ACC112 (cell line): Measurements from ENCODE around the gene FARS2.

ENCODE experiments used
- H2AFZ ChIP-seq: fragments of 200-600 bp; sonication (generic); one replicate; pipeline ENCODE4 v1.6.0; 2017; ENCODE audit warnings: antibody characterized with exemption, low read length; ENCODE audit not compliant: unreplicated experiment
- H3K27ac ChIP-seq: fragments of 200-600 bp; sonication (generic); 2 replicates; pipeline ENCODE4 v1.5.1; 2014; ENCODE audit warnings: low read depth, mild to moderate bottlenecking, antibody characterized with exemption, low read length, moderate library complexity
- H3K27me3 ChIP-seq: fragments of 200-600 bp; sonication (generic); 2 replicates; pipeline ENCODE4 v1.6.1; 2014; ENCODE audit warnings: mild to moderate bottlenecking, antibody characterized with exemption, low read length, moderate library complexity, mixed read lengths; ENCODE audit not compliant: insufficient read depth
- H3K36me3 ChIP-seq: fragments of 200-600 bp; sonication (generic); 2 replicates; pipeline ENCODE4 v1.6.1; 2016; ENCODE audit warnings: mild to moderate bottlenecking, antibody characterized with exemption, low read length, moderate library complexity, mixed read lengths; ENCODE audit not compliant: insufficient read depth
- H3K4me1 ChIP-seq: fragments of 200-600 bp; sonication (generic); one replicate; pipeline ENCODE4 v1.6.1; 2016; ENCODE audit warnings: low read length, mixed read lengths; ENCODE audit not compliant: insufficient read depth, unreplicated experiment, control insufficient read depth
- H3K4me3 ChIP-seq: fragments of 200-600 bp; sonication (generic); 2 replicates; pipeline ENCODE4 v1.5.1; 2014; ENCODE audit warnings: mild to moderate bottlenecking, low read depth, low read length
- H3K79me2 ChIP-seq: fragments of 200-600 bp; sonication (generic); one replicate; pipeline ENCODE4 v1.6.0; 2016; ENCODE audit warnings: low read length; ENCODE audit not compliant: control insufficient read depth, unreplicated experiment, insufficient read depth

FARS2 gene

DNA sequence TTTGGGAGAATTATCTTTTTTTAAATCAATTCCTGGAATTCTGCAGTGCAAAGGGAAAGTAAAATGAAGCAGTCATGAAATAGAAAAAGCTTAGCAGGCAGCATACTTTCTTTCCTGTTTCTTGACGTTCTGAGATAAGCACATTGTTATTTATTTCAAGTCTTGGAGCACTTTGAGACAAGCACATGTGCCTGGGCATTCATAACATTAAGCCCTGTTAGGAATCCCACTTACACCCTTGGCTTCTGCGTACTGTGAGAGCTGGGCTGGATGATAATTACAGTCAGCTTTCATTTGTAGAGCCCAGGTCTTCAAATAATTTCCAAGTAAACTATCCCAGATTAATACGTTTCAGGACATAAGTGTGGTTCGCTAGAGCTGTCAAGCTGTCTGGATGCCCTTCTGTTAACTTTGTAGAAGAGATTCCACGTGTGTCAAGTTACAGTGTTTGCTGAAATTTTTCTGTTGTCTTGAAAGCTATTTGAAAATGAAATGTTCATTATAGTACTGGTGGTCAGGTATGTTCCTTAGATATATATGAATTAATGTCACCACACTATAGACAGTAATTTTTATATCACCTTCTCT is 8.9 kb downstream of the FARS2 start:
- Histone ChIP-seq H3K27me3 (no peaks in the 10 kb centered on the region), H3K36me3 (no peaks in the 10 kb centered on the region), H2AFZ (no peak overlapping the region), H3K27ac (no peak overlapping the region), H3K4me3 (no peak overlapping the region), H3K79me2 (peaks cover 22% of the 10 kb centered on the region), H3K4me1 (no peaks in the 10 kb centered on the region)

DNA sequence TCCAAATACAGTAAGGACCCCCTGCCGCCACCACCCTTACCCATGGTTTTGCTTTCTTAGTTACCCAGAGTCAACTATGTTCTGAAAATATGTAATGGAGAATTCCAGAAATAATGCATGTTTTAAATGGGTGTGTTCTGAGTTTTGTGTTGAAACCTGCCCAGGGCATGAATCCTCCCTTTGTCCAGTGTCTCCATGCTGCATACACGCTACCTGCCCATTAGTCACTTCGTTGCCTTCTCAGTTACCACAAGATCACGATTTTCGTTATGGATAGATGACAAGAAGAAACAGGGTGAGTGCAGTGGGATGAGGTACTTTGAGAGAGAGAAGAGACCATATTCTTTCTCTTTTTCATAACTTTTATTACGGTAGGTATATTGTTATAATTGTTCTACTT is 10.6 kb downstream of the FARS2 start:
- Histone ChIP-seq H3K4me3 (no peak overlapping the region), H3K79me2 (peaks cover 15% of the 10 kb centered on the region), H3K27me3 (no peaks in the 10 kb centered on the region), H3K27ac (no peak overlapping the region), H3K4me1 (no peaks in the 10 kb centered on the region), H2AFZ (no peak overlapping the region), H3K36me3 (no peaks in the 10 kb centered on the region)

DNA sequence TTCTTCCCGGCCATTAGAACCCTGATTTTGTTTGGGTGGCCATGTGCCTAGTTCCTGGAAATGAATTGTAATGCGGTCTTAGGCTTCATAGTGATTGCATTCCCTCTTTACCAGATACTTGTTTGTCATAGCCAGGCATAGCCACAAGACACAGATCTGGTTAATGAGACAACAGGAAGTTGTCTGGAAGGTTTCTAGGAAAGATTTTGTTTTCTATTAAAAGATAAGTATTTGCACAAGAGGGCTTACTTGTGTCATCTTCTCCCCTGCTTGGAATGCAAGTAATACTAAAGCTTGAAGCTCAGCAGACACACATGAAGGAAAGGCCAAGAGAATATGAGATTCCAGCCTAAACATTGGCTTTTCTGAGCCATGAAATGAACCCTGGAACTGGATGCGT is 12.9 kb downstream of the FARS2 start:
- H2AFZ ChIP-seq, result no peak overlapping the region
- H3K79me2 ChIP-seq, result peaks cover 18% of the 10 kb centered on the region
- H3K4me1 ChIP-seq, result no peaks in the 10 kb centered on the region
- no peaks in the 10 kb centered on the region for H3K36me3 ChIP-seq
- no peak overlapping the region for H3K4me3 ChIP-seq
- H3K27me3 ChIP-seq, result no peaks in the 10 kb centered on the region
- no peak overlapping the region for H3K27ac ChIP-seq

DNA sequence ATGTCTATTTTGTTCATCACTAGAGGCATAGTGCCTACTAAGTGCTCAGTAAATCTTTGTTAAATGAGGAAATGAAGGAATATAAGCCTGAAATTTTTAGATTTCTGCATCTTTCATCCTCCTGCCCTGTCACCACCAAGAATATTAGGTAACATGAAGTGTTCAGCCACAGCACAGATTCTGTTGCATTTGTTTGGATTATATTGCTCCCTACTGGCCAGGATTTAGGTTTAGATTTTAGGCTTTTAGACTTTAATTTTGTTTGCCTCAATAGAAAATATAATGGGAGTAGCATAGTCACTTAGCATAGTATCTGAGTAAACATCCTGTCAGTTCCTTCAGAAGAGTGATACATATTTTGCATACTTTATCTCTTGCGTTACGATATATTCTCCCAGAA is 14.2 kb downstream of the FARS2 start:
- H3K4me1 ChIP-seq, result no peaks in the 10 kb centered on the region
- no peak overlapping the region for H3K4me3 ChIP-seq
- H3K27ac ChIP-seq, result no peak overlapping the region
- H2AFZ ChIP-seq, result no peak overlapping the region
- H3K36me3 ChIP-seq, result no peaks in the 10 kb centered on the region
- H3K79me2 ChIP-seq, result peaks cover 27% of the 10 kb centered on the region
- H3K27me3 ChIP-seq, result no peaks in the 10 kb centered on the region

DNA sequence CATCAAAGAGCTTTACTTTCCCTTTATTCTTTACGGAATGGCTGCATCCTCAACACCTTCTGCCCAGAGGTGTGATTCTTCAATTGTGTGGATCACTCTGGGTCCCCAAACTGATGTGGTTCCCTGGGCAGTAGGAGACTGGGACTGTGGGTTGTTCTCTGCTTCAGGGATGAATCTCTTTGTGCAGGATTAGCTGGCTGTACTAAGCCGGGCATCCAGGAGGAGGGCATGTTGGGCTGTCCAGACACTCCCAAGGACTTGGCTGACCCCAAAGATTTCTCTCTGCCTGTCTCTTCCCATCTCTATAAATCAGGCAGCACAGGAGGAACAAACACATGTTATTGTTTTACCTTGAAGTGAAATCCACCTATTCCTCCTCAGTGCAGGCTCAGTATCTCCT is 15.3 kb downstream of the FARS2 start:
- Histone ChIP-seq H2AFZ (no peak overlapping the region), H3K27ac (no peak overlapping the region), H3K36me3 (no peaks in the 10 kb centered on the region), H3K79me2 (peaks cover 25% of the 10 kb centered on the region), H3K27me3 (no peaks in the 10 kb centered on the region), H3K4me1 (no peaks in the 10 kb centered on the region), H3K4me3 (no peak overlapping the region)

DNA sequence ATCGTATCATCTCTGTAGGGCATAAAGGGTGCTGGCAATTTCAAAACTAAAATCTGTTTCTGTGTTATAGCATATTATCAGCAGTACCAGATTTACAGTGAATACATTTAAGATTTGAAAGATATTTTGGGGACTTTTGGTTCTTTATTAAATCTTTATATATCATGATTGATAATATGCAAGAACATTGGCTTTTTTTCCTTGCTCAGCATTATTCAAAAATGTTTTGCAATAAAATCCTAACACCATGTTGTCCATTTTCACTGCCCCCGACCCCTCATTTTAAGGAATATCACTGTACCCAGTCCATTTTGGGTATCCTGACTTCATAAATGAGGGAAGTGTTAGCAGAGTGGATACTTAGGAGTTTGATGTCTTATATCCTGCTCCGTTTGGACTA is 16.3 kb downstream of the FARS2 start:
- H3K27ac ChIP-seq, result no peak overlapping the region
- no peaks in the 10 kb centered on the region for H3K36me3 ChIP-seq
- no peaks in the 10 kb centered on the region for H3K27me3 ChIP-seq
- no peaks in the 10 kb centered on the region for H3K4me1 ChIP-seq
- no peak overlapping the region for H2AFZ ChIP-seq
- H3K79me2 ChIP-seq, result peaks cover 20% of the 10 kb centered on the region
- H3K4me3 ChIP-seq, result no peak overlapping the region

DNA sequence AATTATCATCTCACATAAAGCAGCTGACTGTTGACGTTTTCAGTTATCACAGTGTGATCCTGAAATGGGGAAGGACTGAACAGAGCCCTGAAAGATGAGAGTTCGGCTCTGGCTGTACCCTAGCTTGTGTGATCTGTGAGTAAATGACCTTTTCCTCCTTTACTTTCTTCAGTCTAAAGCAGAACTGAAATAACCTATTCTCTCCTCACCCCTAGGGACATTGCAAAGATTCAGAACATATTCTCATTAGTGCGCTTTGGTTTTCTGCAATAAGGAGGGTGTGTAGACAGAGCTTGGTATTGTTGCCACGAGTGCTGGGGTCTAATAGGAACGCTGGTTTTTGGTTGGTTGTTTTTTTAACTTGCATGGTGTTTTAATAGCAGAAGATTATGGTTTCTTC is 16.7 kb downstream of the FARS2 start:
- Histone ChIP-seq H3K27ac (no peak overlapping the region), H3K27me3 (no peaks in the 10 kb centered on the region), H3K36me3 (no peaks in the 10 kb centered on the region), H3K79me2 (peaks cover 17% of the 10 kb centered on the region), H3K4me1 (no peaks in the 10 kb centered on the region), H3K4me3 (no peak overlapping the region), H2AFZ (no peak overlapping the region)

DNA sequence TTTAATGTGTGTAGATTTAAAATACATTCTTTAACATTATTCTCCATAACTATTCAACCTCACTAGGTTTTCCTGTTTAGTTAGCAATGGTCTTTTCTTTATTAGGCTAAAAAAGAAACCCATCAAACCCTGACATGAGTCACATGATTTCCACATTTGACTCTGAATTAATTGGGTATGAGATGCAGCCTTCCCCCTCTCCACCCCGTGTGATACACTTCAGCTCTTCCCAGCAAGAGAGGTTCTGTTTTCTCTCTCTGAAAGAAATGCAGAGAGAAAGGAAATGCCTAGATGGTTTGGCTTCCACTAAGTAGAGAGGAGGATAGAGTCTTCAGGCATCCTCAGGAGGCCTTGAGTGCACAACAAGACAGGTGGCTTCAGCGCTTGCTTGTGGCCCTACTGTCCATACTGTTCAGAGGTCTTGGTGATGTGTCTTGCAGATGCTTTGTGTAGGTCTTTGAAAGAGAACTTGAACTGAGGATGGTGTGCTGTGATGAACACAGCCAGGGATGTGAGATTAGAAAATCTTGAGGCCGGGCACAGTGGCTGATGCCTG is 17.3 kb downstream of the FARS2 start:
- no peaks in the 10 kb centered on the region for H3K4me1 ChIP-seq
- peaks cover 17% of the 10 kb centered on the region for H3K79me2 ChIP-seq
- no peak overlapping the region for H3K27ac ChIP-seq
- no peak overlapping the region for H2AFZ ChIP-seq
- H3K4me3 ChIP-seq, result no peak overlapping the region
- H3K27me3 ChIP-seq, result no peaks in the 10 kb centered on the region
- H3K36me3 ChIP-seq, result no peaks in the 10 kb centered on the region

DNA sequence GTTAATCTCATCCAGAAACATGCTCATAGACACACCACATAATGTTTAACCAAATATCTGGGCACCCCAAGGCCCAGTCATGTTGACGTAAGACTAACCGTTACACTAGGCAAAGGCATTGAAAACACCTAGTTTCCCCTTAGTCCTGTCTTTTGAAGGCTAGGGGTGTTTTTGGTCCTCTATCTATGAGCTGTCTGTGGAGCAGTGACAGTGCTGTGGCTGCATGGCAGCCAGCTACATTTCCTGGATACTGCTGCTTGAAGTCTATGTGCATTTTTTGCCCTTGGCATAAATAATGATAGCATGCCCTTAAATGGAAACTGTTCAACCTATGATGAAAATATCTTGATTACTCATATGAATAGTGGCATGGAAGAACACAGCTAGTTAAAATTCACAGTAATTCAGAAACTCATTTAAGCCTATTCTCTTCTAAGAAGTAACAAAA is 18.6 kb downstream of the FARS2 start:
- H2AFZ ChIP-seq, result no peak overlapping the region
- no peaks in the 10 kb centered on the region for H3K27me3 ChIP-seq
- no peaks in the 10 kb centered on the region for H3K4me1 ChIP-seq
- H3K79me2 ChIP-seq, result peaks cover 12% of the 10 kb centered on the region
- no peak overlapping the region for H3K27ac ChIP-seq
- H3K36me3 ChIP-seq, result no peaks in the 10 kb centered on the region
- H3K4me3 ChIP-seq, result no peak overlapping the region

DNA sequence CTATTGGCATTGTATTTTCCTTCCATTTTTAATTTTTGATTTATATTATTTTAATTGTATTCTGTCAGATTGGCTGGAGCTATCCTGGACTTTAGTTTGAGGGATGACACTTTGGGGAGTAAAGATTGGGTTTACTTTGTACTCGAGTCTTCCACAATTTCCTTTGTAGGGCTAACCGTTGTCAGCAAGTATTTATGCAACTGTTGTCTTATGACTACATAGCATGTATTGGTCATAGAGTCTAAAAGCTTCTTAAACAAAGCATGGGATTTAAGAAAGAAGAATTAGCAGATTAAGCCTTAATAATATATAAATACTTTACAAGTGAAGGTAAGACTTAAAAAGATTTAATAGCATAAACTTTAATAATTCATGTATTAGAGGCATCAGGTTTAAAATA is 19.6 kb downstream of the FARS2 start:
- H3K79me2 ChIP-seq, result peaks cover 12% of the 10 kb centered on the region
- H3K36me3 ChIP-seq, result no peaks in the 10 kb centered on the region
- H3K4me3 ChIP-seq, result no peak overlapping the region
- no peak overlapping the region for H3K27ac ChIP-seq
- no peak overlapping the region for H2AFZ ChIP-seq
- H3K4me1 ChIP-seq, result no peaks in the 10 kb centered on the region
- H3K27me3 ChIP-seq, result no peaks in the 10 kb centered on the region

DNA sequence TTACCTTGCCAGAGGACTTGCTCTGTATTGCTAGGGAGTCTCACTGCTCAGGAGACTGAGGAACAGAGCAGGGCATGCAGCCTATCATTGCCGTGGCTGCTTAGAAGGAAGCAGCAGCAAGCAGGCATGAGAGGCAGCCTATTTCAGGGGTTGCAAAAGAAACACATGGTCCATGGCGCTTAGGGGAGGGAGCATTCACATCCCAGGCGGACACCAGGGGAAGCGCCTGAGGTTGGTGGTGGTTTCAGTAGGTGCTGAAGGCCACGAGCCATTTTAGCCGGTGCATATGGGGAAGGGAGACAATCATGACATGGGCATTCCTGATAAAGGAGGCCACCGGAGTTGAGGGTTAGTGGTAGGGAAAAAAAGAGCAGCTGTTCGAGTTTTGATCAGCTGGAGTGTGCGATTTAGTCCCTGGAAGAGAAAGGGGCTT is 20.9 kb downstream of the FARS2 start:
- no peak overlapping the region for H3K4me3 ChIP-seq
- no peak overlapping the region for H3K27ac ChIP-seq
- no peaks in the 10 kb centered on the region for H3K36me3 ChIP-seq
- H2AFZ ChIP-seq, result no peak overlapping the region
- peaks cover 12% of the 10 kb centered on the region for H3K79me2 ChIP-seq
- H3K27me3 ChIP-seq, result no peaks in the 10 kb centered on the region
- peaks cover 2% of the 10 kb centered on the region for H3K4me1 ChIP-seq
